AG04449 (cell line): ENCODE data around the gene BRS3.

Source experiments
- CTCF ChIA-PET: fragments of 350-600 bp; formaldehyde crosslinking; extraction: SDS; loops from one replicate; lab custom pipeline; 2021; ENCODE audit warnings: antibody characterized with exemption; lab: Yijun Ruan, JAX
- POLR2A ChIA-PET: fragments of 400-600, 350-600 bp; formaldehyde crosslinking; extraction: SDS; loops from one replicate; lab custom pipeline; 2020; ENCODE audit warnings: antibody characterized with exemption, inconsistent platforms; lab: Yijun Ruan, JAX
- DNase-seq: peaks from one replicate; pipeline ENCODE4 v3.0.0-alpha.2; 2010; ENCODE audit warnings: low read depth, low spot score
- H3K4me3 ChIP-seq: 2 replicates; pipeline ENCODE4 v1.5.1; 2011; ENCODE audit warnings: low read depth, mild to moderate bottlenecking, control low read depth, low read length
- TF ChIP-seq, protein P1 (sequence below): IDR thresholded peaks from one replicate; pipeline ENCODE4 v1.5.1; 2011; ENCODE audit warnings: mild to moderate bottlenecking, moderate library complexity, low read length, control low read depth, inconsistent platforms; ENCODE audit not compliant: insufficient read depth; ENCODE audit errors: missing control alignments

The BRS3 gene

GRCh38 chrX:136452614-136453013 is 35.1 kb upstream of the BRS3 start:
- POLR2A ChIA-PET: no interaction called here
- CTCF ChIA-PET: no interaction called here
- no peak for DNase-seq
- H3K4me3 ChIP-seq: no peak overlapping the region
- TF ChIP-seq, protein P1, sequence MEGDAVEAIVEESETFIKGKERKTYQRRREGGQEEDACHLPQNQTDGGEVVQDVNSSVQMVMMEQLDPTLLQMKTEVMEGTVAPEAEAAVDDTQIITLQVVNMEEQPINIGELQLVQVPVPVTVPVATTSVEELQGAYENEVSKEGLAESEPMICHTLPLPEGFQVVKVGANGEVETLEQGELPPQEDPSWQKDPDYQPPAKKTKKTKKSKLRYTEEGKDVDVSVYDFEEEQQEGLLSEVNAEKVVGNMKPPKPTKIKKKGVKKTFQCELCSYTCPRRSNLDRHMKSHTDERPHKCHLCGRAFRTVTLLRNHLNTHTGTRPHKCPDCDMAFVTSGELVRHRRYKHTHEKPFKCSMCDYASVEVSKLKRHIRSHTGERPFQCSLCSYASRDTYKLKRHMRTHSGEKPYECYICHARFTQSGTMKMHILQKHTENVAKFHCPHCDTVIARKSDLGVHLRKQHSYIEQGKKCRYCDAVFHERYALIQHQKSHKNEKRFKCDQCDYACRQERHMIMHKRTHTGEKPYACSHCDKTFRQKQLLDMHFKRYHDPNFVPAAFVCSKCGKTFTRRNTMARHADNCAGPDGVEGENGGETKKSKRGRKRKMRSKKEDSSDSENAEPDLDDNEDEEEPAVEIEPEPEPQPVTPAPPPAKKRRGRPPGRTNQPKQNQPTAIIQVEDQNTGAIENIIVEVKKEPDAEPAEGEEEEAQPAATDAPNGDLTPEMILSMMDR: no peak

- POLR2A ChIA-PET: no interaction called here
- no peak overlapping the region for H3K4me3 ChIP-seq
- TF ChIP-seq, protein P1: no peak
- CTCF ChIA-PET: no interaction called here
- DNase-seq: no peak
These were observed 34.6 kb upstream of the BRS3 start for GRCh38 chrX:136453114-136453513.

GRCh38 chrX:136453771-136454170 is 34.0 kb upstream of the BRS3 start:
- no peak for DNase-seq
- TF ChIP-seq, protein P1: no peak
- CTCF ChIA-PET: no interaction called here
- POLR2A ChIA-PET: no interaction called here
- H3K4me3 ChIP-seq: no peak overlapping the region

DNA sequence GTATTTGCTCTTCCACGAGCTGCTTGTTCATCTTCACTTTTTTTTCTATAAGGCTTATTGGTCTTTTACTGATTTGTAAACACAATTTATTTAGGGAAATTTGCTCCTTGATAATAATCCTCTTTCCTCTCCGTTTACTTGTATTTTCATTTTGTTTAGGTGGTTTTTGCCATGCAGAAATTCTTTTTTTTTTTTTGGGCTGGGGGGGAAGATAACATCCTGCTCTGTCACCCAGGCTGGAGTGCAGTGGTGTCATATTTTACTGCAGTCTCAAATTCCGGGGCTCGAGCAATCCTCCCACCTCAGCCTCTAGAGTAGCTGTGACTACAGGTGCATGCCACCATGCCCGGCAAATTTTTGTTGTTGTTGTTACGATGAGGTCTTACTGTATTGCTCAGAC is 31.6 kb upstream of the BRS3 start:
- DNase-seq: no peak
- ChIA-PET POLR2A (no interaction called here), CTCF (no interaction called here)
- TF ChIP-seq, protein P1: no peak
- no peak overlapping the region for H3K4me3 ChIP-seq

DNA sequence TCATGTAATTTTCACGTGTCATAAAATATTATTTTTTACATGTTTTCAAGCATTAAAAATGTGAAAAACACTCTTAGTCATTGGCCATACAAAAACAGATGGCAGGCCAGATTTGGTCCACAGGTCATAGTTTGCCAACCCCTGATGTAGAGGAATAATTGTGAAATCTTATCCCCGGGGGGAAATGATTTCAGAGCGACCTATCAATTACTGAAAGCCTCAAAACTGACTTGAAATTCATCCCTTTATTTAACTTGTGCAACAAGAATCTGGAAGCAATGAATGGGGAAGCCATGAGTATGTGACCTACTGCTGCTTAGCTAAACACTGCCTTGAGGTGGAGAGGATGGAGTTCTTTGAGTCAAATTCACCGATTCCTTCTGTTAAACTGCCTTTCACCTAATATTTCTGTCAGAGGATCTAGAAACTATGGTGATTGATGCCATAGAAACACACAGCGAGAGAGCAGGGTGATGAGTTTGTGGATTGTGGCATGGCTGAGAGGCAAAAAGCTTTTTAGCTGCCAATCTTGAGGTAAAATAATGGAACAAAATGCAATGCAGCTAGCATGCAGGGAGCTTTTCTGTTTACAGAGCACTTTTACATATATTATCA is 30.3 kb upstream of the BRS3 start:
- CTCF ChIA-PET: no interaction called here

GRCh38 chrX:136464589-136464988 is 23.2 kb upstream of the BRS3 start:
- POLR2A ChIA-PET: no interaction called here
- CTCF ChIA-PET: no interaction called here

More for the DNA sequence above, 30.3 kb upstream of the BRS3 start:
- H3K4me3 ChIP-seq: no peak overlapping the region
- TF ChIP-seq, protein P1: no peak
- no peak for DNase-seq
- POLR2A ChIA-PET: no interaction called here

More at GRCh38 chrX:136464589-136464988, 23.2 kb upstream of the BRS3 start:
- TF ChIP-seq, protein P1: no peak
- DNase-seq: no peak
- no peak overlapping the region for H3K4me3 ChIP-seq
